Nephron (organoid): ENCODE measurements around the gene EIF2AK2.

ENCODE experiments used
- H3K27ac Mint-ChIP-seq, 3 experiments: 2 replicates each; pipeline ENCODE4 v1.8.0; 2020; ENCODE audit warnings: mixed read lengths in 3 of 3, mild to moderate bottlenecking in 2 of 3, moderate library complexity in 1 of 3
- H3K27me3 Mint-ChIP-seq: 2 replicates; pipeline ENCODE4 v1.8.0; 2021; ENCODE audit warnings: low read depth, mild to moderate bottlenecking, moderate library complexity, mixed read lengths
- H3K36me3 Mint-ChIP-seq: 2 replicates; pipeline ENCODE4 v1.8.0; 2020; ENCODE audit warnings: low read depth, mixed read lengths
- H3K4me1 Mint-ChIP-seq: 2 replicates; pipeline ENCODE4 v1.8.0; 2020; ENCODE audit warnings: mixed read lengths
- H3K4me3 Mint-ChIP-seq, 3 experiments: 2 replicates each; pipeline ENCODE4 v1.8.0; 2020; ENCODE audit warnings: mild to moderate bottlenecking in 3 of 3, mixed read lengths in 3 of 3, moderate library complexity in 2 of 3
- H3K9me3 Mint-ChIP-seq: 2 replicates; pipeline ENCODE4 v1.8.0; 2020; ENCODE audit warnings: mixed read lengths
- CTCF ChIP-seq, 3 experiments: fragments of 200-600 bp; sonication (generic); IDR thresholded peaks; one replicate each; pipeline ENCODE4 v1.5.0; 2021; ENCODE audit warnings: antibody characterized with exemption in 3 of 3; ENCODE audit not compliant: unreplicated experiment in 3 of 3

Gene EIF2AK2

GRCh38 chr2:37149626-37150322 is 7.0 kb downstream of the EIF2AK2 start:
- Mint-ChIP-seq H3K4me3 (no peak overlapping the region), H3K9me3 (peaks cover 7% of the 10 kb centered on the region), H3K36me3 (peaks cover 57% of the 10 kb centered on the region), H3K27ac (no peak overlapping the region), H3K27me3 (no peaks in the 10 kb centered on the region), H3K4me1 (peaks cover 10% of the 10 kb centered on the region)
- TF ChIP-seq CTCF (IDR thresholded peaks at IDR 0.05; ENCODE audit: unreplicated experiment in 3 of 3): no peak

GRCh38 chr2:37148325-37148724 is 8.5 kb downstream of the EIF2AK2 start:
- no peaks in the 10 kb centered on the region for H3K27me3 Mint-ChIP-seq

GRCh38 chr2:37146062-37146461 is 10.7 kb downstream of the EIF2AK2 start:
- Mint-ChIP-seq H3K4me3 (no peak overlapping the region), H3K9me3 (no peaks in the 10 kb centered on the region), H3K36me3 (peaks cover 50% of the 10 kb centered on the region), H3K27me3 (no peaks in the 10 kb centered on the region), H3K4me1 (peaks cover 10% of the 10 kb centered on the region), H3K27ac (no peak overlapping the region)
- TF ChIP-seq CTCF (IDR thresholded peaks at IDR 0.05; ENCODE audit: unreplicated experiment in 3 of 3): no peak

More at GRCh38 chr2:37148325-37148724, 8.5 kb downstream of the EIF2AK2 start:
- Mint-ChIP-seq H3K27ac (no peak overlapping the region), H3K4me1 (peaks cover 10% of the 10 kb centered on the region), H3K4me3 (no peak overlapping the region), H3K36me3 (peaks cover 50% of the 10 kb centered on the region), H3K9me3 (peaks cover 6% of the 10 kb centered on the region)
- TF ChIP-seq CTCF (IDR thresholded peaks at IDR 0.05; ENCODE audit: unreplicated experiment in 3 of 3): no peak

GRCh38 chr2:37143974-37144373 is 12.8 kb downstream of the EIF2AK2 start:
- H3K4me3 Mint-ChIP-seq: no peak overlapping the region
- TF ChIP-seq CTCF (IDR thresholded peaks at IDR 0.05; ENCODE audit: unreplicated experiment in 3 of 3): no peak
- H3K4me1 Mint-ChIP-seq: no peaks in the 10 kb centered on the region
- no peaks in the 10 kb centered on the region for H3K9me3 Mint-ChIP-seq
- H3K36me3 Mint-ChIP-seq: peaks cover 62% of the 10 kb centered on the region
- no peaks in the 10 kb centered on the region for H3K27me3 Mint-ChIP-seq
- no peak overlapping the region for H3K27ac Mint-ChIP-seq

- H3K27ac Mint-ChIP-seq: no peak overlapping the region
- H3K4me1 Mint-ChIP-seq: no peaks in the 10 kb centered on the region
- no peak for TF ChIP-seq CTCF (IDR thresholded peaks at IDR 0.05; ENCODE audit: unreplicated experiment in 3 of 3)
- no peaks in the 10 kb centered on the region for H3K9me3 Mint-ChIP-seq
- no peaks in the 10 kb centered on the region for H3K27me3 Mint-ChIP-seq
- H3K4me3 Mint-ChIP-seq: no peak overlapping the region
- H3K36me3 Mint-ChIP-seq: peaks cover 57% of the 10 kb centered on the region
Measured at GRCh38 chr2:37142546-37142945, 14.2 kb downstream of the EIF2AK2 start.

GRCh38 chr2:37132914-37133313 is 23.9 kb downstream of the EIF2AK2 start:
- Mint-ChIP-seq H3K27me3 (no peaks in the 10 kb centered on the region), H3K27ac (no peak overlapping the region), H3K36me3 (peaks cover 44% of the 10 kb centered on the region), H3K4me1 (no peaks in the 10 kb centered on the region), H3K9me3 (no peaks in the 10 kb centered on the region), H3K4me3 (no peak overlapping the region)
- no peak for TF ChIP-seq CTCF (IDR thresholded peaks at IDR 0.05; ENCODE audit: unreplicated experiment in 3 of 3)
